AG09319 (cell line): ENCODE results near the gene SRGAP2B.
"Not testable (repeated sequence)": the region's sequence is repeated elsewhere in the genome, so short reads cannot be mapped to it uniquely, and the experiment has no call there.

ENCODE experiments used
- DNase-seq: peaks from one replicate; pipeline ENCODE4 v3.0.0-alpha.2; 2010; ENCODE audit warnings: low read depth; ENCODE audit errors: extremely low read depth

SRGAP2B gene

GRCh38 chr1:144961604-144962583 lies 133.2 kb downstream of the SRGAP2B start:
- DNase-seq: not testable (repeated sequence)

GRCh38 chr1:144960929-144961488 lies 134.1 kb downstream of the SRGAP2B start:
- not testable (repeated sequence) for DNase-seq

- not testable (repeated sequence) for DNase-seq
Observed at GRCh38 chr1:144948390-144948789, 146.7 kb downstream of the SRGAP2B start.

GRCh38 chr1:144947495-144947894 lies 147.6 kb downstream of the SRGAP2B start:
- DNase-seq: not testable (repeated sequence)

GRCh38 chr1:144946525-144947480 lies 148.3 kb downstream of the SRGAP2B start:
- DNase-seq: not testable (repeated sequence)

- not testable (repeated sequence) for DNase-seq
Observed at GRCh38 chr1:144941710-144942109, 153.4 kb downstream of the SRGAP2B start.

GRCh38 chr1:144940054-144940453 lies 155.1 kb downstream of the SRGAP2B start:
- not testable (repeated sequence) for DNase-seq

GRCh38 chr1:144938627-144939026 lies 156.5 kb downstream of the SRGAP2B start:
- DNase-seq: not testable (repeated sequence)

- DNase-seq: not testable (repeated sequence)
Observed at GRCh38 chr1:144936186-144936732, 158.9 kb downstream of the SRGAP2B start.

- not testable (repeated sequence) for DNase-seq
Observed at GRCh38 chr1:144935310-144935709, 159.8 kb downstream of the SRGAP2B start.

- not testable (repeated sequence) for DNase-seq
Observed at GRCh38 chr1:144933014-144933413, 162.1 kb downstream of the SRGAP2B start.

GRCh38 chr1:144932153-144932552 lies 163.0 kb downstream of the SRGAP2B start:
- not testable (repeated sequence) for DNase-seq

GRCh38 chr1:144931553-144931952 lies 163.6 kb downstream of the SRGAP2B start:
- not testable (repeated sequence) for DNase-seq

- DNase-seq: not testable (repeated sequence)
Observed at GRCh38 chr1:144930085-144930777, 164.9 kb downstream of the SRGAP2B start.

- DNase-seq: not testable (repeated sequence)
Observed at GRCh38 chr1:144927292-144927691, 167.8 kb downstream of the SRGAP2B start.

- DNase-seq: not testable (repeated sequence)
Observed at GRCh38 chr1:144923640-144924039, 171.5 kb downstream of the SRGAP2B start.

- not testable (repeated sequence) for DNase-seq
Observed at GRCh38 chr1:144922785-144923184, 172.3 kb downstream of the SRGAP2B start.

GRCh38 chr1:144919106-144919505 lies 176.0 kb downstream of the SRGAP2B start:
- DNase-seq: not testable (repeated sequence)

- not testable (repeated sequence) for DNase-seq
Observed at GRCh38 chr1:144918027-144918603, 177.0 kb downstream of the SRGAP2B start.
